HG03196 (cell line): ENCODE data around the gene C2CD4A.

Experiments
- ATAC-seq: cut with Tn5 transposase; IDR thresholded peaks from one replicate; pipeline ENCODE4 v1.9.1; 2021; ENCODE audit not compliant: unreplicated experiment

The C2CD4A gene

DNA sequence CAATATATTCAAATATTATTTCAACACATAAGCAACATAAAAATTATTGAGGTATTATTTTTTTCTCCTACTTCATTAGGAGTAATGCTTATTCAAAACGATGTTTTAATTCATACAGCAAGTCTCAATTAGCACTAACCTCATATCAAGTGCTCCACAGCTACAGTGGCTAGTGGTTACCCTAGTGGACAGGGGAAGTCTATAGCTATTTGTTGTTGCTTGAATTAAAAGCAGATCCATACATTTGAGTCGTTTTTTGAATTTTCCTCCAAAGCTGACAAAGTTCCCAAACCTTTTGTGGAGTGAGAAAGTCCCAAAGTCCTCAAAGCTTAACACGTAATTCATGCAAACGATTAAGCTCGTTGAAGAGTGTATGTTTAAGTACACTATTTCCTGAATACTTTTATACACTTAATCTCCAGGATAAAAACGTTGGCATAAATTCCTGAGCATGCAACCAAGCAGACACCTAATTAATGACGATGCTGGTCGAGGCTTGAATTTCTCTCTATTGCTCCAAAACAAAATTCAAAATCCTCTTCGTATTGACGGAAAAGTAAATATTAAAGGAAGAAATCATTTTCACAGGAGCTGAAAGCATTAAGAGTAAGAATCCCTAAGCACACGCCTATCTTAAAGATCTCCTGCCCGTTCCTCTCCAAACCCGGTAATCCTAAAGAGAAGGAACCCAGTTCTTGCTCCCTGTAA lies 7.5 kb upstream of the C2CD4A start:
- no peak for ATAC-seq

DNA sequence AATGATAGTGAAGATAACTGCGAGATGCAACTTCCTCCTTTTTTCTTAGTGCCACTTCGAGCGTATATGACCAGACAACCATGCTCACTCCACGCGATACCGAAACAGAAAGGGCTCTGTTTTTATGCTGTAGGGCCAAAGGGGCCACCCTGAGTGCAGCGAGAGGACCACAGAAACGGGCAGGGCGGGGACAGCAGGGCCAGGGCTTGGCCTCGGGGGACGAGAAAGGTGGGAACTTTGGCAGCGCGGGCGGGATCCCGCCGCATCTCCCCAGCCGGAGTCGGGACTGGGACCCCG lies 7.0 kb upstream of the C2CD4A start:
- peak; percentile 77 for ATAC-seq

DNA sequence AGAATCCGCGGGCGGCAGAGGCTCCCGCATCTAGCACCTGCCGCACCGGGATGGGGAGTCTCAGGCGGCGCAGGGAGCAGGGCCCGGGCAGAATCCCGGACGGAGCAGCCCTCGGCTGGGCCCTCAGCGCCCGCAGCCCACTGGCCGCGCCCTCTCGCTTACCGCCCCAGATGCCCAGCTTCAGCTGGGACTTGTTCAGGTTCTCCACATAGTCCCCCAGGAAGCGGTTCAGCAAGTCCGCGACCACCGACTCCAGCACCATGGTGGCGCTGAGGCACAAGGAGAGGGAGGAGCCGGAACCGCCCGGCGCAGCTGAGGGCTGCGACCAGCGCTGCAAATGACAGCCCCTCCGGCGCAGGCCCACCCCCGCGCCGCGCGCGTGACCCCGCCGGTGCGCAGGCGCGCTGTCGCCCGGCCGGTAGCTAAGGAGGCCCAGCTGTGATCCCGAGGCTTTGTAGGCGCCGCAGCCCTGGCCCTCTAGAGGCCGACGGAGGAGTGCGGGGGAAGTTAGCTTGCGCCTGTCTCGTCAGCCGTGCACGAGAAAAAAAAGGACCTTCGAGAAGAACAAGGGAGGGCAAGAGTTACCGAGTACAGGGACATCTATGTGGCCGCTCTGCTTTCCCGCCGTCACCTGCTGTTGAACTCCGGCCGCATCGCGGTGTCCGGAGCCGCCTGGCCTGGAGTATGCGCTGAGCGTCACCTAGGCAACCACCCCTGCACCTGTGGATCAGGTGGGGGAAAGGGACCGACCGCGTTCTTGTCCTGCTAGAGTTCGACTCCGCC lies 6.5 kb upstream of the C2CD4A start, which contains the start of gene VPS13C:
Gene VPS13C, minus strand, starts transcription at position 335 of the 783 bp plus-strand sequence. Its CDS starts 73 bp downstream, at position 262.
- ATAC-seq: peak; percentile 83

DNA sequence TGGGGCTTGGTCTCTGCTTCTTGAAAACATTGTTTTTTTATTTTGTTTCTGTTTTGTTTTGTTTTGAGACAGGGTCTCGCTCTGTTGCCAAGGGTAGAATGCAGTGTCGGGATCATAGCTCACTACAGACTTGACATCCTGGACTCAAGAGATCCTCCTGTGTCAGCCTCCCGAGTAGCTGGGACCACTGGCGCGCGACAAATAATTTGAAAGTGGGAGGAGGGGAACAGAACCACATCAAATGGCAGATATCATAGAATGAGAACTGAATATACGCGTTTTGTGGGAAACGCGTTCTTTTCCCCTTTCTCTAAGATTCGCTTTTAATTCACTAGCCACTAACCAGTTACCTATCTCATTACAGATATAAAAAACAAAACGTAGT lies 5.9 kb upstream of the C2CD4A start:
- ATAC-seq: peak; percentile 1

DNA sequence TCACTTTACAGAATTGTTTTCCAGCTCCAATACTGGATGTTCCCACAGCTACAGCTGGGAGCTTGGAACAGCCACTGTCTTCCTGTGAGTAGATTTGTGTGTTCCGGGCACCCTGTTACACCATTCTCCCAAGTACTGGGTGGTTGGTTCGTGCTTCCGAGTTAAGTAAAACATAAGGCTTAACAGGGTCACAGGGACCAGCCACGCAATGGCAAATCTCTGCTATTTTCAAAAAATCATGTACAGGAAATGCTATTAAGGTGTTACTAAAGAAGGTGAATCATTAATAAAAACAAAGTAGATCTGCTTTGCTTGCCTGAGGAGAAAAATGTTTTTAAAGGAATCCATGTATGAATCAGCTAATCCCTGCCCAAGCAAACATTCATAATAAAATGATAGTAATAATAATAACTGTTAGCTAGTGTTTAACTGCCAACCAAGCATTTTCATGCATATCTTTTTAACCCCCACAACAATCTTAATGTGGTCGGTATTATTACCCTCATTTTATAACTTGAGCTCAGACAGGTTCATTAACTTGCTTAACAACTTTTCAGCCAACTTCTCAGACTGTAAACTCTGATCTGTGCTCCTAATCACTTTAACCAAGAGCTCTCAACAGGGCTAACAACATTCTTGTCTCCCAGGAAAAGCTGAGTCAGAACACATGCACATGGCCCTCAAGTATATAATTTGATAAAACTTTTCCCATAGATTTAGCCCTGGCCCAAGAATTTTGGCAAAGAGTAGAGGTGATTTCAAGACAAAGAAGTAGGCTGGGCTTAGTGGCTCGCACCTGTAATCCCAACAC lies 2.7 kb upstream of the C2CD4A start:
- no peak for ATAC-seq

DNA sequence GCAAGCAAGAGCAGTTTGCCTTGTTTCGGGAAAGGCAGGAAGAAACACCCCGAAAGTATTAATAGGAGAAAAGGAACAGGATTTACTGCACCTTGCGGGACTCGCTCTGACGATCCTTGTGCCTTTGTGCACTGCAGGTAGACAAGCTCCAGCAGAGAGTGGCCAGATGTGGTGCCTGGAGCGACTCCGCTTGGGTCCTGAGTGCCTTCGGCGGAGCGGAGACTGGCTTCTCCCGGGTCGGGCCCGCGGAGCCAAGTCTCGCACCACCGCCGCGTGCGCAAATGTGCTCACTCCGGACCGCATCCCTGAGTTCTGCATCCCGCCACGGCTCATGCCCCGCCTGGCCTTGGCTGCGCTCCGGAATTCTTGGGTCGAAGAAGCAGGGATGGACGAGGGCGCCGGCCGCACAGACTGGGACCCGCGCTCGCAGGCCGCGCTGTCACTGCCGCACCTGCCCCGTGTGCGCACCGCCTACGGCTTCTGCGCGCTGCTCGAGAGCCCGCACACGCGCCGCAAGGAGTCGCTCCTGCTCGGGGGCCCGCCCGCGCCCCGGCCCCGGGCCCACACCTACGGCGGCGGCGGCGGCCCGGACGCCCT lies 769 bp downstream of the C2CD4A start:
- no peak for ATAC-seq

DNA sequence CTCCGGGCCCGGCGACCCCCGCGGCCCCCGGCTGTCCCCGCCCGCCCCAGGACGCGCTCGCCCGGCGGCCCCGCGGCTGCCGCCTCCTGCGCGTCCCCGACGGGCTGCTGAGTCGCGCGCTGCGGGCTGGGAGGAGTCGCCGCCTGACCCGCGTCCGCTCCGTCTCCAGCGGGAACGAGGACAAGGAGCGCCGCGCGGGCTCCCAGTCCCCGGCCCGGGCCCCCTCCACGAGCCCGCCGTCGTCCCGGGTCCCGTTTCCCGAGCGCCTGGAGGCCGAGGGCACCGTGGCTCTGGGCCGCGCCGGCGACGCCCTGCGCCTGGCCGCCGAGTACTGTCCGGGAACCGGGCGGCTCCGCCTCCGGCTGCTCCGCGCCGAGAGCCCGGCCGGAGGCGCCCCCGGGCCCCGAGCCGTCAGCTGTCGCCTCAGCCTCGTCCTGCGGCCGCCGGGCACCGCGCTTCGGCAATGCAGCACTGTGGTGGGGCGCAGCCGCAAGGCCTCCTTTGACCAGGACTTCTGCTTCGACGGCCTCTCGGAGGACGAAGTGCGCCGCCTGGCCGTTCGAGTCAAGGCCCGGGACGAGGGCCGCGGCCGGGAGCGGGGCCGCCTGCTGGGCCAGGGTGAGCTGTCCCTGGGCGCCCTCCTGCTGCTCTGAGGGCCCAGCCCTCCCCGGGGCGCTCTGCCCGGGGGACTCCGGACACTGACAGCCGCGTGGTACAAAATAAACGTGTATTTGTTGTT lies 1.5 kb downstream of the C2CD4A start:
- ATAC-seq: no peak

DNA sequence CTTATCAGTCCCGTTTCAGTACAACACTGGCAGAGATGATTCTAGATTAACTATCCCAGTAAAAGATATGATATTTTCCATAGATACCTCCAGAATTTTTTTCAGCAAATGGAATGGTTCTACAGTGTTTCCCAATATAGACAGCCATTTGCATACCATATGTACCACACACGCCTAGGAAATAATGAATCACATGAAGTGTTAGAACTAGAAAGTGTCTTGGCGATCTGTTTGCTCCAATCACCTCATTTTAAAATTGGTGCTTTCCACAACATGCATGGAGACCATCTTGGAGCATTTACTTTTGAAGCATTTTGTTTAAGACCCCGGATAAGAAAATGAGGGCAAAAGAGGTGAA lies 2.0 kb downstream of the C2CD4A start:
- ATAC-seq: no peak

DNA sequence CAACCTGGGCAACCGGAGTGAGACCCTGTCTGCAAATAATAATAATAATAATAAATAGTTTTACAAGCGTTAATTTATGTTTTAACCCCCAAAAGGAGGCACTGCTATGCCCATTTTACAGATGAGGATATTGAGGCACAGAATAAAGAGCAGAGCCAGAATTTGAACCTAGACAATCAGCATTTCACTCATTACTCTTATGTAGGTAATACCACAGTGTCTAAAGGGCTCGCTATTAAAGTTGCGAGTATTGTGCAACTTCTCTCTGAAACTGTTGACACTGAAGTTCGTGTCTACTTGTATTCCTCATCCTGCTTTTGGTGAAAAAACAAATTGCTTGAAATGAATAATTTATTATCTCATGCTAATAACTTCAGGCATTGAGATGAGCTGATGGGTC lies 2.8 kb downstream of the C2CD4A start:
- ATAC-seq: no peak

DNA sequence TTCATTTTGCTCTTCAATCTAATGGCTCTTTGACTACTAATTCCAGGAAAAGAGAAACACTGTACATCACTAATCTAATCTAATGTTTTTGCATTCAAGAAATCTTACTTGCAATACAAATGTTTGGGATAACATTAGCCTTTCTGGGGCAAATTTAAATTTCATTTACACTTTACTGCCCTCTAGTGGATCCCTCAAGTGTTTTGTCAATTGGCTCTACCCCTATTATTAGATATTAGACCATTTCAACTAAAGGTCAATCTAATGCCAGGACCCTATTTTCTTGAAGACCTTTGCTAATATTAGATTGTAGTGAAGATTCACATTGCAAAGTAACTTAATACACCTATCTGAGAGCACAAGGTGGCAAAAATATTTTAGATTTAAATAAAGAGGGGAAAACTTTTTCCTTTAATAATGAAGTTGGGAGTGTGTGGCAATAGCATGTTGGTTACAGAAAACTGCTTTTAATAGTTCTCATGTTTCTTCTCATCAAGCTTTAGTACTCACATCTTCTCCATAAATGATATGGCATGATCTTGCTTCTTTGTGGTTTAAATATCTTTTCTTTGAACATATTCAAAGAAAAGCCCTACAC lies 5.0 kb downstream of the C2CD4A start:
- no peak for ATAC-seq

DNA sequence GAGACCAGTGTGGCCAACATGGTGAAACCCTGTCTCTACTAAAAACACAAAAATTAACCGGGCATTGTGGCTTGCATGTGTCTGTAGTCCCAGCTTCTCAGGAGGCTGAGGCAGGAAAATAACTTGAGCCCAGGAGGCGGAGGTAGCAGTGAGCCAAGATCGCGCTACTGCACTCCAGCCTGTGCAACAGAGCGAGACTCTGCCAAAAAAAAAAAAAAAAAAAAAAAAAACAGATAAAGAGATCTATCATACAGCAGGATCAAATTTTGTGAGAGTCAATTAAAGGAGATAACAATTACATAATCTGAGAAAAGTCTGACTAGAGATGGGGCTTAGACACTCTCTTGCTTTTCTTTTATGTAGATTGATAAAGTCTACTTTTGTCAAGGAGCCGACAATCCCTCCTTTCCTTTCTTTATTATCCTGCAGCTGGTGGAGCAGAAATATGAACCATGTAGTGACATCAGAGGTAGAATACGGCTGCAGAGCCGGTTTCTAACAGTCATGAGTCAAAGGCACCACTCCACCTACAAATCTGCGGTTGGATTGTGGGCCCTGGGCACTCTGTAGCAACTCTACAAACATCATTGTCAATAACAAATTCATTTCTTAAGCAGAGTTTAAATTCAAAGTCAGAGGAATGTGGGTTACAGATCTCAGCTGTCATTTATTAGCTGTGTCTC lies 9.0 kb downstream of the C2CD4A start:
- no peak for ATAC-seq

DNA sequence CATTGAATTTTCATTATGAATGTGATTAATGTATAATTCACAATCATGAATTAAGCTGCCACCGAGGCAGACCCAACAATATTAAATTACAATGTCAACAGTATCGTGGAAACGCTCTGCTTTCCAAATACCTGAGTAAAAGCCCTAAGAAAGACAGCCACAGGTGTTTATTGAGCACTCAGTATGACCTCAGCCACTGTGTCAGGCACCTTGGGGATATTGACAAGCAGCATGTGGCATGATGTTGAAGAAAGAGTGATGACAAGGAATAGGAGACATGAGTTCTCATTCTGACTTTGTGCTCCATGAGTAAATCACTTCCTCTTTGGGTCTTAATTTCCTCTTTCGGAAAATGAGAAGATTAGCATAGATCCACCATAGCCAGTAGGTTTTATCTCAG lies 12.8 kb downstream of the C2CD4A start:
- ATAC-seq: no peak

DNA sequence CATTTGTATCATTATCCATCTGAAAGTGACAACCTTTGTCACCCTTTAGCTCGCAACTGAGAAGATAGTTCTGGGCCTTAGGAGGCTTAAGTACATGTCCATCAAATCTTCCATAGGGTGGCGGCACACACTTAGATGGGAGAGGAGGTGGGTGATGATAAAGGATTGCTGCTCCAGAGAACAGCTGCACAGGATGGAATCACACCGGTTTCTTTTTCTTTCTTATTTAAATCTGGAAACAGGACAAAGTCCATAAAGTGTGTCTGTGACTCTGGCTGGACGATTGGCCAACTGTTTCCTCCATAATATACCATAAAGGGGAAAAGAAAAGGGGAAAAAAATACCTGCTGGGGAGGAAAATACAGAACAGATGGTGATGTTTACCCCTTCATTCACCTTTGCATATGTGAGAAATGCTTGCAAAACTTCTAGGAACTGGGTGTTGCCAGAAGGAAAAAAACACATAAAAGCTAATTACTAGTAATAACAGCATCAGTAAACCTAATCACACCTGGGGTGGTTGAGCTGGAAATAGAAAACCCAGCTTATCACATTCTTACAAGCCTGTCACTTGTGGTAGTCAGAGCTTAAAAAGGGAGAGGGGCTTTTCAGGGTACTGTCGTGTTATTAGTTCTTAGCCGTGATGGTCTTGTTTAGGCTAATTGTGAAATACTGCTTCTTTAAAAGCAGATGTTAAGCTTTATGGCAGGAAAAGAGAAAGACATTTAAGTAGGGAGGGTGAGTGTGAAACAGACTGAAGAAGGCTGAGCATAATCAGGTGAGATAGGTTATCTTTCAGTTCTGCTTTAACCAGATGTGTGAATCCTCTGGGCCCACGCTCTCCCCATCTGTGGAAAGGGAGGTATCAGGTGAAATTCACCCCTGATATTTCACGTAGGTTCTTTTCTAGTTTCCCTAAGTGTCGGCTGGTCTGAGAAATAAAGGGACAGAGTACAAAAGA lies 16.7 kb downstream of the C2CD4A start:
- ATAC-seq: no peak

DNA sequence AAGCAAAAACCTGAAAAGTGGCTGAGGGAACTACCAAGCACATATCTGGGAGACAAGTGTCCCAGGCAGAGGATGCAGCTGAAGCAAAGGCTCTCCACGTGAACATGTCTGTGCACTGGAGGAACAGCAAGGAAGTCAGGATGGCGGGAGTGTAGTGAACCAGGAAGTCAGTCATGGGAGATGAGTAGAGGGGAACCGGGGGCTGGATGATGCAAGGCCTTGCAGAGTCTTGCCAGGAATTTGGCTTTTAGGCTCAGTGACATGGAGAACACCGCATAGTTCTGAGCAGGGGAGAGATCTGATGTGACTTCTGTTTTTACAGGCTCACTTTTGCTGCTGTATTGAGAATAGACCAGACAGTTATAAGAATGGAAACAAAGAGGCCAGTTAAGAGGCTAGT lies 19.0 kb downstream of the C2CD4A start:
- ATAC-seq: no peak

DNA sequence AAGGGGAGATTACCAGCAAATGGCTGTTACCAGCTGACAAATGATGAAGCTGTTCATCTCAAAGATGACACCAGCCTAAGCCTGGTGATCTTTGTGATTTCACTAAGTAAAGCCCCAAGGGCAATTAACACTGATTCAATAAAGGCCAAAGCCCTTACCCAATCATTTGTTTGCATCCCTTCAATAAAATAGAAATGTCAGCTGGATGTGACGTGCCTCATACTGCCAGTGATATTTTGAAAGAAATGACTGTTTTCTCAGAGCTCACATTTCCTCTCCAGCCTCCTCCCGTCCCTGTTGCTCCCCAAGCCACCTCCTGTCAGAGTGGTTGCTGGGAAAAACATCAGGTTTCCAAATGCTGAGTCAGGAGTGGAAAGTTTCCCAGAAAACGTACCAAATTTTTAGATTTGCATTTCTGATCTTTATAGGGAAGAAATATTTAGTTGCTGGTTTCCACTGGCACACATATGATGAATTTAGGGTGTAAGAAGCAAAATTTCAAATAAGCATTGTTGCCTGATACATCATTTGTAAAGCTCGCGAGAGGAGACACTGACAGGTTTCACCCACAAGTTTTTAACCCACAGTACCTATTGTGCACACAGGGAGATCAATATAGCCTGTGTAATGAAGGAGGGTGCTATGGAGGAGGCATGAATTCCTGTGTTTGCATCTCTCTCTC lies 21.0 kb downstream of the C2CD4A start:
- no peak for ATAC-seq

DNA sequence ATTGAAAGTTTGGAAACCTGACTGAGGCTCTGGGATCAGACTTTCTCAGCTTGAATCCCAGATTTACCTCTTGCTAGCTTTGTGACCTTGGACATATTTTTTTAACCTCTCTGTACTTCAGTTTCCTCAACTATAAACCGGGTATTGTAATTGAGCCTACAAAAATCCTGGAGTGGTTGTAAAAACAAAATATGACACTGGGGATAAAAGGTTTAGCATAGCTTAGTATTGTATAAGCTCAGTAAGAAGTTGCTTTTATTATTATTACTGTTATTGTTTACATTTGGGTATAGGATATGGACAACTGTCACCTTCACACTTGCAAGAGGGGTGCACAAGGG lies 21.5 kb downstream of the C2CD4A start:
- ATAC-seq: no peak

DNA sequence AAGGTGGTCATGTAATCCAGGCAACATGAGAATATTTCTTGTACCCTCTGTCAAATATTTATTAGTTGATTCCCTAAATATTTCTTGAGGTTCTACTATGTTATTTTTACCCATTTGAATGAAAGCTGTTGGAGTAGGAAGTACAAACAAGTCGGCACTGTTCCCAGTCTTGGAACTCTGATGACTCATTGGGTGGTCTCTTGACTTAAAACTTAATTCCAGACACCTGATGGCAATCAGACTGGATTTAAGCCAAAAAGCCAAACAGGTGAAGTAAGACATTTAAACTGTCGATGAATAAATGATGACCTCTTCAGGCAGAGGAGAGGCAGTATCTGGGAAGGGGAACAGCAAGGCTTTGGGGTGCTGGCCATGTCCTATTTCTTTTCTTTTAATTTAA lies 22.8 kb downstream of the C2CD4A start:
- no peak for ATAC-seq

DNA sequence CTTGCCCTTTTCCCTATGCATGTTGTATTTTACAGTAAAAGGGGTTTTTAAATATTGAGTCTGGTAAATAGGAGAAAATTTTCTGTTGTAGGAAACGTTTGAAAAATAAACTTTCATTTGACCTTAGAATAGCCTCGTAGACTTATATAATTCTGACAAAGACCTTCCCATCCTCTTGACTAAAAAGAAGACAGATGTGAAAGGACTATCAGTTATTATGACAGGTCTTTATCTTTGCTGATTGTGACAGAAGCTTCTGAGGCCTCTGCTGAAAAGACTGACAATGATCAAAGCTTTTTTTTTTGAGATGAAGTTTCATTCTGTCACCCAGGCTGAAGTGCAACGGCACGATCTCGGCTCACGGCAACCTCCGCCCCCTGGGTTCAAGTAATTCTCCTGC lies 24.2 kb downstream of the C2CD4A start:
- no peak for ATAC-seq
